ENCODE results near the gene QPRT.
"Not testable (repeated sequence)": the region's sequence is repeated elsewhere in the genome, so short reads cannot be mapped to it uniquely, and the experiment has no call there.

The QPRT gene

GRCh38 chr16:29743827-29744531 is 65.0 kb downstream of the QPRT start:
- no peak overlapping the region for H3K4me3 ChIP-seq (ENCODE audit: low read depth in 1 of 2, low read length in 2 of 2)
- H3K36me3 ChIP-seq (ENCODE audit: insufficient read depth, low read length): no peaks in the 10 kb centered on the region
- no peaks in the 10 kb centered on the region for H3K27me3 ChIP-seq (ENCODE audit: control insufficient read depth in 1 of 2, insufficient read depth in 2 of 2, low read length in 2 of 2)
- no peaks in the 10 kb centered on the region for H3K9me3 ChIP-seq (ENCODE audit: low read length)
- H3K4me1 ChIP-seq (ENCODE audit: insufficient read depth, low read length): no peaks in the 10 kb centered on the region
- H3K27ac ChIP-seq (ENCODE audit: low read depth, low read length): no peak overlapping the region
- no peak overlapping the region for H3K9ac ChIP-seq (ENCODE audit: low read length)

- H3K9me3 ChIP-seq (ENCODE audit: low read length): no peaks in the 10 kb centered on the region
- H3K4me1 ChIP-seq (ENCODE audit: insufficient read depth, low read length): no peaks in the 10 kb centered on the region
- no peaks in the 10 kb centered on the region for H3K27me3 ChIP-seq (ENCODE audit: control insufficient read depth in 1 of 2, insufficient read depth in 2 of 2, low read length in 2 of 2)
- no peak overlapping the region for H3K4me3 ChIP-seq (ENCODE audit: low read depth in 1 of 2, low read length in 2 of 2)
- no peak overlapping the region for H3K27ac ChIP-seq (ENCODE audit: low read depth, low read length)
- H3K9ac ChIP-seq (ENCODE audit: low read length): no peak overlapping the region
- no peaks in the 10 kb centered on the region for H3K36me3 ChIP-seq (ENCODE audit: insufficient read depth, low read length)
These were observed 65.6 kb downstream of the QPRT start for GRCh38 chr16:29744541-29745101.

- no peaks in the 10 kb centered on the region for H3K4me1 ChIP-seq (ENCODE audit: insufficient read depth, low read length)
- no peak overlapping the region for H3K27ac ChIP-seq (ENCODE audit: low read depth, low read length)
- H3K9me3 ChIP-seq (ENCODE audit: low read length): no peaks in the 10 kb centered on the region
- no peak overlapping the region for H3K4me3 ChIP-seq (ENCODE audit: low read depth in 1 of 2, low read length in 2 of 2)
- H3K27me3 ChIP-seq (ENCODE audit: control insufficient read depth in 1 of 2, insufficient read depth in 2 of 2, low read length in 2 of 2): no peaks in the 10 kb centered on the region
- no peaks in the 10 kb centered on the region for H3K36me3 ChIP-seq (ENCODE audit: insufficient read depth, low read length)
- no peak overlapping the region for H3K9ac ChIP-seq (ENCODE audit: low read length)
These were observed 66.3 kb downstream of the QPRT start for GRCh38 chr16:29745121-29745852.

- Histone ChIP-seq H3K27me3 (ENCODE audit: control insufficient read depth in 1 of 2, insufficient read depth in 2 of 2, low read length in 2 of 2) (no peaks in the 10 kb centered on the region), H3K4me1 (ENCODE audit: insufficient read depth, low read length) (no peaks in the 10 kb centered on the region), H3K9me3 (ENCODE audit: low read length) (no peaks in the 10 kb centered on the region), H3K4me3 (ENCODE audit: low read depth in 1 of 2, low read length in 2 of 2) (no peak within 1 kb of the TSS), H3K9ac (ENCODE audit: low read length) (no peak within 1 kb of the TSS), H3K27ac (ENCODE audit: low read depth, low read length) (no peak within 1 kb of the TSS), H3K36me3 (ENCODE audit: insufficient read depth, low read length) (no peaks in the 10 kb centered on the region)
These were observed 66.9 kb downstream of the QPRT start, which contains the start of gene C16orf54 for GRCh38 chr16:29745853-29746345. C16orf54 (minus strand) TSS chr16:29745990; CDS start chr16:29744951, 1,039 bp downstream.

GRCh38 chr16:29746518-29746917 is 67.5 kb downstream of the QPRT start:
- not testable (repeated sequence) for H3K4me3 ChIP-seq (ENCODE audit: low read depth in 1 of 2, low read length in 2 of 2); H3K27me3 ChIP-seq (ENCODE audit: control insufficient read depth in 1 of 2, insufficient read depth in 2 of 2, low read length in 2 of 2); H3K36me3 ChIP-seq (ENCODE audit: insufficient read depth, low read length); H3K27ac ChIP-seq (ENCODE audit: low read depth, low read length); H3K9me3 ChIP-seq (ENCODE audit: low read length); H3K4me1 ChIP-seq (ENCODE audit: insufficient read depth, low read length); H3K9ac ChIP-seq (ENCODE audit: low read length)

Measured in muscle layer of colon (tissue), 2 donors.